ENCODE measurements around the gene SPTSSB. TPM values are rescaled to one million over a fixed set of nuclear protein-coding genes. Genes with fewer than 3 reads are reported as not detected.

The SPTSSB gene
- total and polyA plus RNA-seq, 2 donors (not counting 1 experiment from before 2014, with no cell fraction given) = under 0.01 TPM; not detected in 1

- H3K4me1 ChIP-seq (ENCODE audit: control insufficient read depth, extremely low read depth, insufficient read depth, low read length) = no peaks in the 10 kb centered on the region
- no peaks in the 10 kb centered on the region for H3K9me3 ChIP-seq (ENCODE audit: control insufficient read depth, insufficient read depth, low read depth, low read length)
- no peak for DNase-seq (ENCODE audit: low read depth in 2 of 2)
- H3K36me3 ChIP-seq (ENCODE audit: control insufficient read depth, insufficient read depth, low read length) = no peaks in the 10 kb centered on the region
- H3K4me3 ChIP-seq (replicated peaks in 1 of 4; ENCODE audit: control extremely low read depth in 1 of 4, insufficient read depth in 1 of 4, low read depth in 3 of 4, low read length in 4 of 4) = no peak overlapping the region
- no peak overlapping the region for H2AFZ ChIP-seq (ENCODE audit: low read length)
- H3K27me3 ChIP-seq (ENCODE audit: control insufficient read depth, insufficient read depth, low read length) = no peaks in the 10 kb centered on the region
- TF ChIP-seq EZH2 (IDR thresholded peaks at IDR 0.05; ENCODE audit: low read length, missing control alignments) (no peak), CTCF (conservative IDR thresholded peaks at IDR 0.05 in 1 of 2, IDR thresholded peaks at IDR 0.05 in 1 of 2; ENCODE audit: low read depth in 1 of 2, low read length in 2 of 2) (no peak)
- H3K79me2 ChIP-seq (ENCODE audit: control insufficient read depth, insufficient read depth, low read length) = no peaks in the 10 kb centered on the region
- no peak overlapping the region for H3K4me2 ChIP-seq (ENCODE audit: extremely low read depth, insufficient read depth, low read length)
- H3K9ac ChIP-seq (ENCODE audit: insufficient read depth, low read length) = no peak overlapping the region
- H3K27ac ChIP-seq (ENCODE audit: insufficient read depth, low read length) = no peak overlapping the region
- H4K20me1 ChIP-seq (ENCODE audit: control insufficient read depth, extremely low read depth, insufficient read depth, low read length) = no peaks in the 10 kb centered on the region
Measured at GRCh38 chr3:161345023-161345422, 26.3 kb downstream of the SPTSSB start.

- Histone ChIP-seq H3K79me2 (ENCODE audit: control insufficient read depth, insufficient read depth, low read length) (no peaks in the 10 kb centered on the region), H3K9ac (ENCODE audit: insufficient read depth, low read length) (no peak overlapping the region), H3K4me2 (ENCODE audit: extremely low read depth, insufficient read depth, low read length) (no peak overlapping the region), H3K27ac (ENCODE audit: insufficient read depth, low read length) (no peak overlapping the region), H3K36me3 (ENCODE audit: control insufficient read depth, insufficient read depth, low read length) (no peaks in the 10 kb centered on the region), H3K9me3 (ENCODE audit: control insufficient read depth, insufficient read depth, low read depth, low read length) (no peaks in the 10 kb centered on the region), H3K4me1 (ENCODE audit: control insufficient read depth, extremely low read depth, insufficient read depth, low read length) (no peaks in the 10 kb centered on the region), H2AFZ (ENCODE audit: low read length) (no peak overlapping the region), H3K4me3 (replicated peaks in 1 of 4; ENCODE audit: control extremely low read depth in 1 of 4, insufficient read depth in 1 of 4, low read depth in 3 of 4, low read length in 4 of 4) (no peak overlapping the region), H4K20me1 (ENCODE audit: control insufficient read depth, extremely low read depth, insufficient read depth, low read length) (no peaks in the 10 kb centered on the region), H3K27me3 (ENCODE audit: control insufficient read depth, insufficient read depth, low read length) (no peaks in the 10 kb centered on the region)
- no peak for TF ChIP-seq EZH2 (IDR thresholded peaks at IDR 0.05; ENCODE audit: low read length, missing control alignments)
- no peak for TF ChIP-seq CTCF (conservative IDR thresholded peaks at IDR 0.05 in 1 of 2, IDR thresholded peaks at IDR 0.05 in 1 of 2; ENCODE audit: low read depth in 1 of 2, low read length in 2 of 2)
- DNase-seq (ENCODE audit: low read depth in 2 of 2) = peak in 1 of 2 donors; percentile 45
Measured at GRCh38 chr3:161343986-161344385, 27.3 kb downstream of the SPTSSB start.

GRCh38 chr3:161343540-161343939, 27.8 kb downstream of the SPTSSB start:
- DNase-seq (ENCODE audit: low read depth in 2 of 2) = no peak
- Histone ChIP-seq H3K9ac (ENCODE audit: insufficient read depth, low read length) (no peak overlapping the region), H3K4me1 (ENCODE audit: control insufficient read depth, extremely low read depth, insufficient read depth, low read length) (no peaks in the 10 kb centered on the region), H2AFZ (ENCODE audit: low read length) (no peak overlapping the region), H3K36me3 (ENCODE audit: control insufficient read depth, insufficient read depth, low read length) (no peaks in the 10 kb centered on the region), H3K4me2 (ENCODE audit: extremely low read depth, insufficient read depth, low read length) (no peak overlapping the region), H3K4me3 (replicated peaks in 1 of 4; ENCODE audit: control extremely low read depth in 1 of 4, insufficient read depth in 1 of 4, low read depth in 3 of 4, low read length in 4 of 4) (no peak overlapping the region), H3K79me2 (ENCODE audit: control insufficient read depth, insufficient read depth, low read length) (no peaks in the 10 kb centered on the region), H3K27ac (ENCODE audit: insufficient read depth, low read length) (no peak overlapping the region), H3K9me3 (ENCODE audit: control insufficient read depth, insufficient read depth, low read depth, low read length) (no peaks in the 10 kb centered on the region), H4K20me1 (ENCODE audit: control insufficient read depth, extremely low read depth, insufficient read depth, low read length) (no peaks in the 10 kb centered on the region), H3K27me3 (ENCODE audit: control insufficient read depth, insufficient read depth, low read length) (no peaks in the 10 kb centered on the region)
- TF ChIP-seq CTCF (conservative IDR thresholded peaks at IDR 0.05 in 1 of 2, IDR thresholded peaks at IDR 0.05 in 1 of 2; ENCODE audit: low read depth in 1 of 2, low read length in 2 of 2) (no peak), EZH2 (IDR thresholded peaks at IDR 0.05; ENCODE audit: low read length, missing control alignments) (no peak)
